SK-N-SH treated with all-trans-retinoic acid at 6 μM for 48 hours (cell line): ENCODE measurements around the gene ERGIC1.

Experiments used
- ATAC-seq: fragments of 200-7000 bp; cut with Tn5 transposase; 3 replicates; pipeline ENCODE4 v1.9.1; 2020; ENCODE audit warnings: mild to moderate bottlenecking, moderate library complexity
- ARNTL ChIP-seq: fragments of 450-650 bp; formaldehyde crosslinking; IDR thresholded peaks from 2 replicates; pipeline ENCODE4 v1.5.0; 2020; ENCODE audit warnings: low read depth, mild to moderate bottlenecking, moderate library complexity, borderline replicate concordance
- BACH2 ChIP-seq: fragments of 250-450 bp; sonication (Bioruptor Pico); IDR thresholded peaks from 2 replicates; pipeline ENCODE4 v1.9.0; 2021; ENCODE audit warnings: mild to moderate bottlenecking, borderline replicate concordance
- CSDC2 ChIP-seq: fragments of 250-450 bp; sonication (Bioruptor Pico); IDR thresholded peaks from 2 replicates; pipeline ENCODE4 v1.5.0; 2020; ENCODE audit warnings: mild to moderate bottlenecking, moderate library complexity
- ESRRG ChIP-seq: fragments of 250-450 bp; sonication (Bioruptor Pico); IDR thresholded peaks from 2 replicates; pipeline ENCODE4 v1.6.1; 2021; ENCODE audit warnings: mild to moderate bottlenecking
- GLIS3 ChIP-seq: fragments of 250-450 bp; sonication (Bioruptor Pico); IDR thresholded peaks from 2 replicates; pipeline ENCODE4 v1.5.0; 2020; ENCODE audit warnings: mild to moderate bottlenecking, moderate library complexity
- ISL1 ChIP-seq: fragments of 250-450 bp; sonication (Bioruptor Pico); IDR thresholded peaks from 2 replicates; pipeline ENCODE4 v2.1.2; 2022; ENCODE audit warnings: mild to moderate bottlenecking, moderate library complexity
- OSR1 ChIP-seq: fragments of 250-450 bp; sonication (Bioruptor Pico); IDR thresholded peaks from 2 replicates; pipeline ENCODE4 v1.8.0; 2022; ENCODE audit warnings: moderate library complexity, mild to moderate bottlenecking, inconsistent platforms
- PPARA ChIP-seq: fragments of 250-450 bp; sonication (Bioruptor Pico); IDR thresholded peaks from 2 replicates; pipeline ENCODE4 v1.5.0; 2020; ENCODE audit warnings: mild to moderate bottlenecking, borderline replicate concordance
- RARB ChIP-seq: fragments of 250-450 bp; sonication (Bioruptor Pico); IDR thresholded peaks from 2 replicates; pipeline ENCODE4 v1.8.0; 2021; ENCODE audit warnings: mild to moderate bottlenecking, moderate library complexity
- SNAI2 ChIP-seq: fragments of 250-450 bp; sonication (Bioruptor Pico); IDR thresholded peaks from 2 replicates; pipeline ENCODE4 v1.5.0; 2020; ENCODE audit warnings: mild to moderate bottlenecking, moderate library complexity
- TCF4 ChIP-seq: fragments of 250-450 bp; sonication (Bioruptor Pico); IDR thresholded peaks from 2 replicates; pipeline ENCODE4 v1.8.0; 2021; ENCODE audit warnings: mild to moderate bottlenecking, moderate library complexity, borderline replicate concordance
- TOX ChIP-seq: fragments of 250-450 bp; sonication (Bioruptor Pico); IDR thresholded peaks from 2 replicates; pipeline ENCODE4 v1.8.0; 2021; ENCODE audit warnings: mild to moderate bottlenecking, moderate library complexity, borderline replicate concordance
- ZC3H10 ChIP-seq: fragments of 250-450 bp; sonication (Bioruptor Pico); IDR thresholded peaks from 2 replicates; pipeline ENCODE4 v1.5.1; 2021; ENCODE audit warnings: mild to moderate bottlenecking, moderate library complexity
- ZFP3 ChIP-seq: fragments of 250-450 bp; sonication (Bioruptor Pico); IDR thresholded peaks from 2 replicates; pipeline ENCODE4 v1.5.0; 2020; ENCODE audit warnings: mild to moderate bottlenecking, moderate library complexity
- ZFP30 ChIP-seq: fragments of 450-650 bp; formaldehyde crosslinking; IDR thresholded peaks from 2 replicates; pipeline ENCODE4 v1.5.0; 2022; ENCODE audit warnings: mild to moderate bottlenecking, moderate library complexity
- ZNF565 ChIP-seq: fragments of 450-650 bp; formaldehyde crosslinking; conservative IDR thresholded peaks from 2 replicates; pipeline ENCODE4 v1.5.0; 2020; ENCODE audit warnings: low read depth, mild to moderate bottlenecking, moderate library complexity
- ZNF70 ChIP-seq: fragments of 450-650 bp; formaldehyde crosslinking; IDR thresholded peaks from 2 replicates; pipeline ENCODE4 v1.5.0; 2020; ENCODE audit warnings: mild to moderate bottlenecking, moderate library complexity
- ZNF8 ChIP-seq: fragments of 450-650 bp; formaldehyde crosslinking; IDR thresholded peaks from 2 replicates; pipeline ENCODE4 v1.5.0; 2020; ENCODE audit warnings: mild to moderate bottlenecking, moderate library complexity
- TF ChIP-seq, protein P1 (sequence below): fragments of 250-450 bp; sonication (Bioruptor Pico); IDR thresholded peaks from 2 replicates; pipeline ENCODE4 v1.5.1; 2020; ENCODE audit warnings: low read depth, mild to moderate bottlenecking, moderate library complexity
- TF ChIP-seq, protein P2 (sequence below): fragments of 250-450 bp; sonication (Bioruptor Pico); IDR thresholded peaks from 2 replicates; pipeline ENCODE4 v1.8.0; 2021; ENCODE audit warnings: low read depth, mild to moderate bottlenecking, moderate library complexity, borderline replicate concordance
- TF ChIP-seq, protein P3 (sequence below): fragments of 250-450 bp; sonication (Bioruptor Pico); IDR thresholded peaks from 2 replicates; pipeline ENCODE4 v1.8.0; 2020; ENCODE audit warnings: mild to moderate bottlenecking, moderate library complexity, borderline replicate concordance
- TF ChIP-seq, protein P4 (sequence below): fragments of 250-450 bp; sonication (Bioruptor Pico); IDR thresholded peaks from 2 replicates; pipeline ENCODE4 v1.5.0; 2020; ENCODE audit warnings: mild to moderate bottlenecking, moderate library complexity
- TF ChIP-seq, protein P5 (sequence below): fragments of 250-450 bp; sonication (Bioruptor Pico); IDR thresholded peaks from 2 replicates; pipeline ENCODE4 v1.5.1; 2021; ENCODE audit warnings: mild to moderate bottlenecking, moderate library complexity

Gene ERGIC1

DNA sequence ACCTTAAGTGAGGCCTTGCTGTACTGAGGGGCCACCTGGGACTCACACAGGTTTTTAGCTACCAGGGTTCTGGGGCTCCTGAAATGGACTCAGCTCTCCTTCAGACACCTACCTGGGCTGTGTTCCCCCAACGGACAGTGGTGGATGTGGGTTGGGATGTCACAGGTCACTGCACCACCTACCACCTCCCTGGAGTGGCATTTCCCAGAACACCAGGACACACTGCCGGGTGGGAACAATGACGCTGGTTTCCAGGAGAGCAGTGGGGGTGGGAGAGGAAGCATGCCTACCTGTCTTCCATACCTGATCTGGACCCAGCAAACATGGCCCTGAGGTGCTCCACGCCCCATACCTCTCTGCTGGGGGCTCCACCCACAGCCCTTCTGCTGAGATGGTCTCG lies 20.9 kb downstream of the ERGIC1 start:
- ATAC-seq = no peak
- TF ChIP-seq, protein P1, sequence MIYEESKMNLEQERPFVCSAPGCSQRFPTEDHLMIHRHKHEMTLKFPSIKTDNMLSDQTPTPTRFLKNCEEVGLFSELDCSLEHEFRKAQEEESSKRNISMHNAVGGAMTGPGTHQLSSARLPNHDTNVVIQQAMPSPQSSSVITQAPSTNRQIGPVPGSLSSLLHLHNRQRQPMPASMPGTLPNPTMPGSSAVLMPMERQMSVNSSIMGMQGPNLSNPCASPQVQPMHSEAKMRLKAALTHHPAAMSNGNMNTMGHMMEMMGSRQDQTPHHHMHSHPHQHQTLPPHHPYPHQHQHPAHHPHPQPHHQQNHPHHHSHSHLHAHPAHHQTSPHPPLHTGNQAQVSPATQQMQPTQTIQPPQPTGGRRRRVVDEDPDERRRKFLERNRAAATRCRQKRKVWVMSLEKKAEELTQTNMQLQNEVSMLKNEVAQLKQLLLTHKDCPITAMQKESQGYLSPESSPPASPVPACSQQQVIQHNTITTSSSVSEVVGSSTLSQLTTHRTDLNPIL (CRISPR knock-in tag) = no peak
- TF ChIP-seq OSR1 (no peak), TCF4 (CRISPR knock-in tag) (no peak), ESRRG (no peak)

DNA sequence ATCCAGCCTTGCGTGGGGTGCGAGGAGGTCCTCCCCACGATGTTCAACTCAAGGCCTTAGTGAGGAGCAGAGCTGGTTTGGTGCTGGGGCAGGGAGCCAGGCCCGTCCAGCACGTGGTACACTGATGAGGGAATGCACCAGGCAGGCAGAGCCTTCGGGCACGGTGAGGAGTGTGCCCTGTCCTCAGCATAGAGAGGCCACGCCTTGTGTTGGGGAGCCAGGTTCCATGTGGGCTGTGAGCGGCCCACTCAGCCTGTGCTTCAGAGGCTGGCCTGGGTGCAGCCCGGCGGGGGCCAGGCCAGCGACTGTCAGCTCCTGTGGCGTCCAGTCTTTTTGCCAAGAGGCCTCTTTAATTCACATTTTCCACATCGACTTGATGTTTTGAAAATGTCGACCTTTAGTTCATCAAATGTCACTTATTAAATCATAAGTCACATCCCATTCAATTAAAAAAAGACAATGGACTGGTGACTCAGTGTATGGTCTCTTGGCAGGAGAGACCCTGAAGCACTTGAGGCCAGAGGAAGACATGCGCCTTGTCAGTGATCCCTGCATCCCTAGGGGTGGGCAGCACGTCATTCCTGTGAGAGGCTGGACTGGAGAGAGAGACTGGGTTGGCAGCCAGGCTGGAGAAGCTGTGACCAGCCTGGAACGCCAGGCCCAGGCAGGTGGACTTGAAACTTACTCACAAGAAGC lies 21.7 kb downstream of the ERGIC1 start:
- TF ChIP-seq TOX (CRISPR knock-in tag) (no peak), PPARA (no peak), GLIS3 (CRISPR knock-in tag) (no peak), ARNTL (CRISPR knock-in tag) (no peak), ZNF8 (CRISPR knock-in tag) (no peak), OSR1 (no peak), ZNF565 (CRISPR knock-in tag) (no peak), ZC3H10 (CRISPR knock-in tag) (no peak), ZFP30 (CRISPR knock-in tag) (no peak), ISL1 (CRISPR knock-in tag) (peak; percentile 91), RARB (CRISPR knock-in tag) (no peak), ZFP3 (CRISPR knock-in tag) (peak; percentile 77), BACH2 (no peak), ESRRG (no peak), ZNF70 (no peak), TCF4 (CRISPR knock-in tag) (no peak)
- TF ChIP-seq, protein P1 (CRISPR knock-in tag) = 0 out of 2 replicates have a peak, but pooled peaks have one; percentile 29
- TF ChIP-seq, protein P2, sequence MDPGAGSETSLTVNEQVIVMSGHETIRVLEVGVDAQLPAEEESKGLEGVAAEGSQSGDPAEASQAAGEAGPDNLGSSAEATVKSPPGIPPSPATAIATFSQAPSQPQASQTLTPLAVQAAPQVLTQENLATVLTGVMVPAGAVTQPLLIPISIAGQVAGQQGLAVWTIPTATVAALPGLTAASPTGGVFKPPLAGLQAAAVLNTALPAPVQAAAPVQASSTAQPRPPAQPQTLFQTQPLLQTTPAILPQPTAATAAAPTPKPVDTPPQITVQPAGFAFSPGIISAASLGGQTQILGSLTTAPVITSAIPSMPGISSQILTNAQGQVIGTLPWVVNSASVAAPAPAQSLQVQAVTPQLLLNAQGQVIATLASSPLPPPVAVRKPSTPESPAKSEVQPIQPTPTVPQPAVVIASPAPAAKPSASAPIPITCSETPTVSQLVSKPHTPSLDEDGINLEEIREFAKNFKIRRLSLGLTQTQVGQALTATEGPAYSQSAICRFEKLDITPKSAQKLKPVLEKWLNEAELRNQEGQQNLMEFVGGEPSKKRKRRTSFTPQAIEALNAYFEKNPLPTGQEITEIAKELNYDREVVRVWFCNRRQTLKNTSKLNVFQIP (CRISPR knock-in tag) = no peak
- TF ChIP-seq, protein P3, sequence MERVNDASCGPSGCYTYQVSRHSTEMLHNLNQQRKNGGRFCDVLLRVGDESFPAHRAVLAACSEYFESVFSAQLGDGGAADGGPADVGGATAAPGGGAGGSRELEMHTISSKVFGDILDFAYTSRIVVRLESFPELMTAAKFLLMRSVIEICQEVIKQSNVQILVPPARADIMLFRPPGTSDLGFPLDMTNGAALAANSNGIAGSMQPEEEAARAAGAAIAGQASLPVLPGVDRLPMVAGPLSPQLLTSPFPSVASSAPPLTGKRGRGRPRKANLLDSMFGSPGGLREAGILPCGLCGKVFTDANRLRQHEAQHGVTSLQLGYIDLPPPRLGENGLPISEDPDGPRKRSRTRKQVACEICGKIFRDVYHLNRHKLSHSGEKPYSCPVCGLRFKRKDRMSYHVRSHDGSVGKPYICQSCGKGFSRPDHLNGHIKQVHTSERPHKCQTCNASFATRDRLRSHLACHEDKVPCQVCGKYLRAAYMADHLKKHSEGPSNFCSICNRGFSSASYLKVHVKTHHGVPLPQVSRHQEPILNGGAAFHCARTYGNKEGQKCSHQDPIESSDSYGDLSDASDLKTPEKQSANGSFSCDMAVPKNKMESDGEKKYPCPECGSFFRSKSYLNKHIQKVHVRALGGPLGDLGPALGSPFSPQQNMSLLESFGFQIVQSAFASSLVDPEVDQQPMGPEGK (CRISPR knock-in tag) = no peak
- TF ChIP-seq, protein P4, sequence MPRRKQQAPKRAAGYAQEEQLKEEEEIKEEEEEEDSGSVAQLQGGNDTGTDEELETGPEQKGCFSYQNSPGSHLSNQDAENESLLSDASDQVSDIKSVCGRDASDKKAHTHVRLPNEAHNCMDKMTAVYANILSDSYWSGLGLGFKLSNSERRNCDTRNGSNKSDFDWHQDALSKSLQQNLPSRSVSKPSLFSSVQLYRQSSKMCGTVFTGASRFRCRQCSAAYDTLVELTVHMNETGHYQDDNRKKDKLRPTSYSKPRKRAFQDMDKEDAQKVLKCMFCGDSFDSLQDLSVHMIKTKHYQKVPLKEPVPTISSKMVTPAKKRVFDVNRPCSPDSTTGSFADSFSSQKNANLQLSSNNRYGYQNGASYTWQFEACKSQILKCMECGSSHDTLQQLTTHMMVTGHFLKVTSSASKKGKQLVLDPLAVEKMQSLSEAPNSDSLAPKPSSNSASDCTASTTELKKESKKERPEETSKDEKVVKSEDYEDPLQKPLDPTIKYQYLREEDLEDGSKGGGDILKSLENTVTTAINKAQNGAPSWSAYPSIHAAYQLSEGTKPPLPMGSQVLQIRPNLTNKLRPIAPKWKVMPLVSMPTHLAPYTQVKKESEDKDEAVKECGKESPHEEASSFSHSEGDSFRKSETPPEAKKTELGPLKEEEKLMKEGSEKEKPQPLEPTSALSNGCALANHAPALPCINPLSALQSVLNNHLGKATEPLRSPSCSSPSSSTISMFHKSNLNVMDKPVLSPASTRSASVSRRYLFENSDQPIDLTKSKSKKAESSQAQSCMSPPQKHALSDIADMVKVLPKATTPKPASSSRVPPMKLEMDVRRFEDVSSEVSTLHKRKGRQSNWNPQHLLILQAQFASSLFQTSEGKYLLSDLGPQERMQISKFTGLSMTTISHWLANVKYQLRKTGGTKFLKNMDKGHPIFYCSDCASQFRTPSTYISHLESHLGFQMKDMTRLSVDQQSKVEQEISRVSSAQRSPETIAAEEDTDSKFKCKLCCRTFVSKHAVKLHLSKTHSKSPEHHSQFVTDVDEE (CRISPR knock-in tag) = peak; percentile 52; the same call in 1 of the 2 replicates
- ATAC-seq = peak; percentile 84

DNA sequence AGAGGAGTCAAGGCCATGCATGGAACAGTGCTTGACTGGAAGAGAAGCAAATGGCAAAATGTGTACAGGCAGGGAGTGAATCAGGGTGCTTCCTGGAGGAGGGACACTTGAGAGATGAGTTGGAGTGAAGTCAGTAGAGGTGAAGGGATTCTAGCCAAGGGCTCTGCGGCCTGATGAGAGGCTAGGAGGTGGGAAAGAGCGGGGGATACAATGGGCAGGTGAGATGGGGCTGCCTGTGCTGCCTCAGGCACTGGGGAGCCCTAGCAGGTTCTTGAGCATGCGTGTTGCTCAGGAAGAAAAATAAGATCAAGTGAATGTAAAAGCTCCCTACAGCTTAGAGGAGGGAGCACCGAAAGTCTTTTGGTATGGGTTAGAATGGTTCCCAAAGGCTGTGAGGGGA lies 22.3 kb downstream of the ERGIC1 start:
- TF ChIP-seq OSR1 (no peak), ZFP3 (CRISPR knock-in tag) (no peak), ESRRG (no peak), ZC3H10 (CRISPR knock-in tag) (no peak), ZNF8 (CRISPR knock-in tag) (no peak), RARB (CRISPR knock-in tag) (no peak), PPARA (no peak), CSDC2 (no peak), TCF4 (CRISPR knock-in tag) (no peak), SNAI2 (CRISPR knock-in tag) (no peak), TOX (CRISPR knock-in tag) (no peak), BACH2 (no peak)
- TF ChIP-seq, protein P5, sequence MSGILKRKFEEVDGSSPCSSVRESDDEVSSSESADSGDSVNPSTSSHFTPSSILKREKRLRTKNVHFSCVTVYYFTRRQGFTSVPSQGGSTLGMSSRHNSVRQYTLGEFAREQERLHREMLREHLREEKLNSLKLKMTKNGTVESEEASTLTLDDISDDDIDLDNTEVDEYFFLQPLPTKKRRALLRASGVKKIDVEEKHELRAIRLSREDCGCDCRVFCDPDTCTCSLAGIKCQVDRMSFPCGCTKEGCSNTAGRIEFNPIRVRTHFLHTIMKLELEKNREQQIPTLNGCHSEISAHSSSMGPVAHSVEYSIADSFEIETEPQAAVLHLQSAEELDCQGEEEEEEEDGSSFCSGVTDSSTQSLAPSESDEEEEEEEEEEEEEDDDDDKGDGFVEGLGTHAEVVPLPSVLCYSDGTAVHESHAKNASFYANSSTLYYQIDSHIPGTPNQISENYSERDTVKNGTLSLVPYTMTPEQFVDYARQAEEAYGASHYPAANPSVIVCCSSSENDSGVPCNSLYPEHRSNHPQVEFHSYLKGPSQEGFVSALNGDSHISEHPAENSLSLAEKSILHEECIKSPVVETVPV (CRISPR knock-in tag) = no peak
- TF ChIP-seq, all 23 proteins: peak for 0
- ATAC-seq = no peak
